ENCODE data around the gene EPHA8. TPM values are rescaled to one million over a fixed set of nuclear protein-coding genes. Genes with fewer than 3 reads are reported as not detected.

EPHA8 gene
- polyA plus RNA-seq, 1 donor (not counting 4 experiments of a cell fraction or from before 2014, with no cell fraction given), result 1.0 TPM

DNA sequence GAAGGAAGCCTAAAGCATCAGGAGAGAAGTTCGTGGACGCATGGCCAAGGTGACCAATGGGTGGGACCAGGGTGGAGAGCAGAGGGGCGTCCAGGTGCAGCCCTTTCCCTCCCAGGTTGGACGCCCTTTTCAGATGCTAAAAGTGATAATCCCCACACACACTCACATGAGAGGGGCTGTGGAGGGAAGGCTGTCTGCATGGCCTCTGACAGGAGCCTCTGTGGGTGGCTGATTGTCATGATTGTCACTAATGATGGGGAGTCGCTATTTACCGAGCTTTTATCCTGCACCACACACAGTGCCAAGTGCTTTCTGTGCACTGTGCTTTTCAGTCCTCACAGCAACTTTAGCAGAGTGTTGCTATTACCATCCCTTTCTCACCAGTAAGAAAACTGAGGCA, 46.0 kb downstream of the EPHA8 start:
- H3K9ac ChIP-seq (ENCODE audit: control insufficient read depth, extremely low read depth, insufficient read depth, low read length), result no peak overlapping the region
- no peak overlapping the region for H3K4me3 ChIP-seq (ENCODE audit: control insufficient read depth in 2 of 3, extremely low read depth in 1 of 3, insufficient read depth in 2 of 3, low read depth in 1 of 3, low read length in 3 of 3)
- no peaks in the 10 kb centered on the region for H3K4me1 ChIP-seq (ENCODE audit: control insufficient read depth, extremely low read depth, insufficient read depth, low read length)
- H3K4me2 ChIP-seq (ENCODE audit: control insufficient read depth, extremely low read depth, insufficient read depth, low read depth, low read length), result no peak overlapping the region
- DNase-seq (ENCODE audit: low read depth, low spot score), result no peak
- no peaks in the 10 kb centered on the region for H3K79me2 ChIP-seq (ENCODE audit: control insufficient read depth, insufficient read depth, low read length)
- H3K9me1 ChIP-seq (ENCODE audit: control insufficient read depth, extremely low read depth, insufficient read depth, low read length), result no peaks in the 10 kb centered on the region
- TF ChIP-seq EZH2 (IDR thresholded peaks at IDR 0.05; ENCODE audit: low read length) (no peak), CTCF (optimal IDR thresholded peaks at IDR 0.05 in 1 of 3, IDR thresholded peaks at IDR 0.05 in 1 of 3, conservative IDR thresholded peaks at IDR 0.05 in 1 of 3; ENCODE audit: extremely low read depth in 1 of 3, insufficient read depth in 2 of 3, low read length in 3 of 3) (no peak)
- H3K27ac ChIP-seq (ENCODE audit: control insufficient read depth, insufficient read depth, low read length), result no peak overlapping the region
- H3K27me3 ChIP-seq (ENCODE audit: control insufficient read depth, extremely low read depth, insufficient read depth, low read length), result peaks cover 19% of the 10 kb centered on the region
- H3K9me3 ChIP-seq (ENCODE audit: control insufficient read depth, low read depth, low read length), result no peaks in the 10 kb centered on the region
- H3K36me3 ChIP-seq (ENCODE audit: control insufficient read depth in 2 of 2, extremely low read depth in 1 of 2, insufficient read depth in 2 of 2, low read length in 2 of 2), result no peaks in the 10 kb centered on the region
- H4K20me1 ChIP-seq (ENCODE audit: control insufficient read depth, extremely low read depth, insufficient read depth, low read length), result peaks cover 2% of the 10 kb centered on the region
- dilution Hi-C loops (cut with MboI; ENCODE audit: extremely low pct_ligation_motif_present, low sequenced_read_pairs), result no loop called here
- FAIRE-seq, result no peak
- H2AFZ ChIP-seq (ENCODE audit: control insufficient read depth, low read length), result no peak overlapping the region

- peak; percentile 5 for DNase-seq (ENCODE audit: low read depth, low spot score)
- TF ChIP-seq CTCF (optimal IDR thresholded peaks at IDR 0.05 in 1 of 3, IDR thresholded peaks at IDR 0.05 in 1 of 3, conservative IDR thresholded peaks at IDR 0.05 in 1 of 3; ENCODE audit: extremely low read depth in 1 of 3, insufficient read depth in 2 of 3, low read length in 3 of 3) (no peak), EZH2 (IDR thresholded peaks at IDR 0.05; ENCODE audit: low read length) (no peak)
- peak; percentile 41 for FAIRE-seq
- Histone ChIP-seq H4K20me1 (ENCODE audit: control insufficient read depth, extremely low read depth, insufficient read depth, low read length) (peaks cover 2% of the 10 kb centered on the region), H3K9me3 (ENCODE audit: control insufficient read depth, low read depth, low read length) (no peaks in the 10 kb centered on the region), H3K9me1 (ENCODE audit: control insufficient read depth, extremely low read depth, insufficient read depth, low read length) (no peaks in the 10 kb centered on the region), H2AFZ (ENCODE audit: control insufficient read depth, low read length) (no peak overlapping the region), H3K27ac (ENCODE audit: control insufficient read depth, insufficient read depth, low read length) (no peak overlapping the region), H3K79me2 (ENCODE audit: control insufficient read depth, insufficient read depth, low read length) (no peaks in the 10 kb centered on the region), H3K4me3 (ENCODE audit: control insufficient read depth in 2 of 3, extremely low read depth in 1 of 3, insufficient read depth in 2 of 3, low read depth in 1 of 3, low read length in 3 of 3) (no peak overlapping the region), H3K4me2 (ENCODE audit: control insufficient read depth, extremely low read depth, insufficient read depth, low read depth, low read length) (no peak overlapping the region), H3K27me3 (ENCODE audit: control insufficient read depth, extremely low read depth, insufficient read depth, low read length) (peaks cover 16% of the 10 kb centered on the region), H3K4me1 (ENCODE audit: control insufficient read depth, extremely low read depth, insufficient read depth, low read length) (no peaks in the 10 kb centered on the region), H3K36me3 (ENCODE audit: control insufficient read depth in 2 of 2, extremely low read depth in 1 of 2, insufficient read depth in 2 of 2, low read length in 2 of 2) (no peaks in the 10 kb centered on the region), H3K9ac (ENCODE audit: control insufficient read depth, extremely low read depth, insufficient read depth, low read length) (no peak overlapping the region)
- dilution Hi-C loops (cut with MboI; ENCODE audit: extremely low pct_ligation_motif_present, low sequenced_read_pairs), result no loop called here
Measured at GRCh38 chr1:22611530-22611947, 48.2 kb downstream of the EPHA8 start.

Measured in keratinocyte (primary cell).